AG08396 (cell line): ENCODE results near the gene MCEMP1.

ENCODE experiments used
- DNase-seq: peaks from one replicate; pipeline ENCODE4 v3.0.0; 2012; ENCODE audit warnings: low spot score, mixed read lengths

MCEMP1 gene

DNA sequence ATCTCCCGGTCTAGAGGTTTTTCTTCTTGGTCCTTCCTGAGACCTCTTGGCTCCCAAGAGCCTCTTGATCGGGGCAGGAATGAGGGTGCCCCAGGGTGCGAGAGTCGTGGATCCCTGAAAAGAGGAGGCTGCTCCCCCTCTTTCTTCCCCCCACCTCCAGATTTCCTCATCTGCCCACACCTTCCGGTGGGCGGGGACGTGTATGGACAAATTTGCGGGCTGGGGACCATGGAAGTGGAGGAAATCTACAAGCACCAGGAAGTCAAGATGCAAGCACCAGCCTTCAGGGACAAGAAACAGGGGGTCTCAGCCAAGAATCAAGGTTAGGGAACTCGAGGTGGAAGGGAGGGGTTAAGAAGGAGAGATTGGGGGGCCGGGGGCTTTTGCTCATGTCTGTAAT lies at the start of gene MCEMP1:
MCEMP1 (plus strand) TSS at position 237 of the 400 bp plus-strand sequence; CDS start at position 268, 31 bp downstream.
- no peak for DNase-seq

GRCh38 chr19:7627166-7627565 lies 49.7 kb upstream of the MCEMP1 start:
- DNase-seq, result no peak

DNA sequence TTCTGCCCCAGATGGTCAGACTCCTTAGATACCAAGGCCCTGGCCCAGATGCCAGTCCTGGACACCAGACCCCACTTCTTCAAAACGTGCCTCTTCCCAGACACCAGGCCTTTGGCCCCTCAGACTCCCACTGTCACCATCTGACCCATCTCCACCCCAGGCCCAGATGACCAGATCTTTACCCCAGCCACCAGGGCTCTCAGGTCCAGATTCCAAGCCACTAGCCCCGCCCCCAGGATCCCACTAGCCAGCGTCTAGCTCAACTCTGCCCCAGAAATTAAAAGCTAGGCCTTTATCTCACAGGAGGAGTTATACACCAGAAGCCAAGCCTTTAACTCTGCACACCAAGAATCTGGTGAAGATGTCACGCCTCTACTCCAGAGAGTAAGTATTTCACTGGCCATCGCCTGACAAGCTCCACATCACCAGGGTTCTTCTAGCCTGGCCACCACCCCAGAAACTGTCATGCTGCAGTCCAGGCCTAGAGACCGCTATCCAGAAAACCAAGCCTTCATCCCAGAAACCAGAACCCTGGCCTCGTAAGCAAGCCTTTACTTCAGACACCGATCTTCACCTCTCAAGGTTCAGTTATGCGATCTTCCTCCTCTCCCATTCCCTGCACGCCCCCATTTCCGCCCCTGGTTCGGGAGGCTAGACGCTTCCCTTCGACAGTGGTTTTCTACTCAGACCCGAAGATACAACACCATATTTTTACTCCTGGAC lies 48.1 kb upstream of the MCEMP1 start:
- no peak for DNase-seq

DNA sequence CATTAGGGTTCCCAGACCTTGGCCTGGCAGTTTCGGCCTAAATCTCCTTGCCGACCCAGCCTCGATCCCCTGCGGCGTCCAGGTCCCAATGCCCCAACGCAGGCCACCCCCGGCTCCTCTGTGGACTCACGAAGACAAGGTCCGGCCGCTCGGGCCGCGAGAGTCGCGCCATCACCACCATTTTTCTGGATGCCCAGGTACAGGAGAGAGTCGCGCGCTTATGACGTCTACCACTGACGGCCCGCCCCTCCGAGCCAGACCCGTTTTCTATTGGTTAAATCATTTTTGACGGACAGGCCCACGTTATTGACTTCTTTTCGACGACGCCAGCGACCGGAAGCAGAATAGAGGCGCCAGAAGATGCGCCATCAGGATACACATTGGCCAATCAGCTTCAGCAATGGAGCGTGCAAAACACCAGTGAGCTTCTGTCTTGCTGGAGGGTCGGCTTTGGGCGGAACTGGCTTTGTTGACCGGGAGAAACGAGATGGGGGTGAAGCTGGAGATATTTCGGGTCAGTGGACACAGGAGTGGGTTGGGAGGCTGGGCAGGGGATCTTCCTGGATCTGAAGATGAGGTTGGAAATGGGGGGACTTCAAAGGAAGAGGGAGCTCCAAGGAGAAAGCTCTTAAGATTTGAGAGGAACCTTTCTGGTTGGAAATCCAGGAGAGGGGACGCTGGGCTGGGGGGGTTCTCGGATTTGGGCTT lies 47.4 kb upstream of the MCEMP1 start, which contains the start of the genes PET100 and XAB2:
PET100 (plus strand) TSS at position 447 of the 708 bp plus-strand sequence; CDS start at position 488, 41 bp downstream.
XAB2 (minus strand) TSS at position 199 of the 708 bp plus-strand sequence; CDS start at position 181, 18 bp downstream.
- peak; percentile 100 for DNase-seq

- no peak for DNase-seq
Measured at GRCh38 chr19:7631577-7631976, 45.3 kb upstream of the MCEMP1 start.

GRCh38 chr19:7632340-7633203 lies 44.3 kb upstream of the MCEMP1 start:
- no peak for DNase-seq

- DNase-seq, result no peak
Measured at GRCh38 chr19:7633698-7634097, 43.2 kb upstream of the MCEMP1 start, which contains the start of gene PCP2. PCP2 (minus strand) TSS chr19:7633719; CDS start chr19:7633457, 262 bp downstream.

DNA sequence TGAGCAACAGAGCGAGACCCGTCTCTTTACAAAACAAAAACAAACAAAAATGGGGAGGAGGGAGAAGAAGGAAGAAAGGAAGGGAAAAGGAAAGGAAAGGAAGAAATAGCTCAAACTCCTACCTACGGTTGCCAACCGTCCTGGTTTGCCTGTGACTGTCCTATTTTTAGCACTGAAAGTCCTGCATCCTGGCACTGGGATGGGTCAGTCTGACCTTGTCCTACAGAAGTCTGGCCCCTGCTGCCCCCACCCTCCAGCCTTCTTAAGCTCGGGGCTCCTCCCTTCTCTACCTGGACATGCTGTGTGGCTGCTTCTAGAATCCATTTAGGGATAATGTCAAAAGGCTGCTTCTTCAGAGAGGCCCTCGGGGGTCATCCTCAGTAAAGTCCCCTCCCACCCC lies 41.2 kb upstream of the MCEMP1 start:
- DNase-seq, result no peak

- DNase-seq, result no peak
Measured at GRCh38 chr19:7636317-7636690, 40.6 kb upstream of the MCEMP1 start.

- peak; percentile 59 for DNase-seq
Measured at GRCh38 chr19:7636691-7637373, 40.1 kb upstream of the MCEMP1 start, which contains the start of gene STXBP2. STXBP2 (plus strand) TSS chr19:7637110; CDS start chr19:7637150, 40 bp downstream.

DNA sequence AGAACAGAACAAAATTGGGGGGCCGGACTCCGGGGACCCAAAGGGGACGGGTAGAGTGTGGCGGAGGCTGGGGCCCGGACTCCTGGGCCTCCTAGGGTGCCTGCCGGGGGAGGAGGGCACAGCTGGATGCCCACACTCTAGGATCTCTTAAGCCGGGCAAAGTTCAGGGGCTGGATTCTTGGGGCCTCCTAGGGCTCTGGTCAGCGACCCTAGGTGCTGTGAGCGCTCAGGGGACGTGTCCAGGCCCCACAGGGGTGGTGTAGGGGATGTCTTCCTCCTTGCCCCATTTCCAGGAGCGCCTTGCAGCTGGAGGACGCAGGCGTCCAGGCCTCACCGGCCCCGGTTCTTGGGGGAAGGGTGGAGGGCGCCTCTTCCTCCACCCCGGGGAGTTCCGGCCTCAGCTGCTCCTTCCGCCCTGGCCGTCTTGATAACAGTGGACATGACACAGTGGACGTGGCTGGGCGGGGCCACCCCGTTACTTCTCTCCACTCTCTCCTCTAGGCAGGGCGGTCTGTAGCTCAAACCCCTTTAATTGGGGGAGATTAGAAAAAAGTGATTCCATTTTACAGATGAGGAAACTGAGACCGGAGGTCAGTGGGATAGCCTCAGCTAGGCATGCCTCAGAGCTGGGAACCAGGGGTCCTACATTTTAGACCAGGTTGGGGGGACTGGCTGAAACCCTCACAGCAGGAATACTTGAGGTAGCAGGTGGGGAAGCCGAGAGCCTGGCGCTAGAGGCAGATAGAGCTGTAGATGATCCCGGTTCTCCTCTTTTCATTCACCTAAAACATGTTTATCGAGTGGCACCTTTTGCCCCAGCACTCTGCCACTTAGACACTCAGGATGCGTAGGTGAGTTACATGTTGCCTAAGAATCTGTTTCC lies 39.3 kb upstream of the MCEMP1 start:
- no peak for DNase-seq

- DNase-seq, result no peak
Measured at GRCh38 chr19:7638802-7639465, 38.0 kb upstream of the MCEMP1 start.

- no peak for DNase-seq
Measured at GRCh38 chr19:7639863-7640348, 37.0 kb upstream of the MCEMP1 start.

- DNase-seq, result no peak
Measured at GRCh38 chr19:7640803-7641202, 36.1 kb upstream of the MCEMP1 start.

DNA sequence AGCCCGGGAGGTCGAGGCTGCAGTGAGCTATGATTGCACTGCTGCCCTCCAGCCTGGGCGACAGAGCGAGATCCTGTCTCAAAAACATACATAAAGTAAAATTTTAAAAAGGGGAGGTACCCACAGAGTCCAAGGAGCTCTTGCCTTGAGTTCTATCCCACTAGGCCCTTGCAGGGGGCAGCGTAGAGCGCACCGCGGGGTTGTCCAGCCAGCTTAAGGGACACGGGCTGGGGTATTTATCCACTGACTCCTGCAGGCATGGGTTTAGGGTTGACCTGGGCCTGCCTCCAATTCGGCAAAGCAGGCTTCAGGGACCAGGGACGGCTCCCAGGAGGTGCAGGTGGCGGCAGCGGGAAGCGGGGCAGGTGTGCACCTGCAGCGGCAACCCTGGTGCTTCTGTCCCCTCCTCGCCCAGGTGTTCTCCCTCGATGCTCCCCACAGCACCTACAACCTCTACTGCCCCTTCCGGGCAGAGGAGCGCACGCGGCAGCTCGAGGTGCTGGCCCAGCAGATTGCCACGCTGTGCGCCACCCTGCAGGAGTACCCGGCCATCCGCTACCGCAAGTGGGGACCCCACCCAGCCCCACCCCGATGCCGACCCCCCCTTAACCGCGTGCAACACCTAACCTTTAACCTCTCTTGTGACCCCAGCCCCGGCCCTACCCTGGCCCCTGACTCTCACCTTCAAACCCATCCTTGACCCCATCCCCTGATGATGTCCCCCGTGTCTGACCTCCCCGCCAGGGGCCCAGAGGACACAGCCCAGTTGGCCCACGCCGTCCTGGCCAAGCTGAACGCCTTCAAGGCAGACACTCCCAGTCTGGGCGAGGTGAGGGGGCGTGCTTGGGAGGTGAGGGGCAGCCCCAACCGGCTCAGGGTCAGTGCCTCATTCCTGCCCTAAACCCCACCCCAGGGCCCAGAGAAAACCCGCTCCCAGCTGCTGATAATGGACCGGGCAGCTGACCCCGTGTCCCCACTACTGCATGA lies 35.3 kb upstream of the MCEMP1 start:
- no peak for DNase-seq

GRCh38 chr19:7642295-7643030 lies 34.4 kb upstream of the MCEMP1 start:
- DNase-seq, result no peak

- no peak for DNase-seq
Measured at GRCh38 chr19:7643031-7643415, 33.9 kb upstream of the MCEMP1 start.
